HCT116 (cell line): ENCODE results near the gene FLT3. TPM values are rescaled to one million over a fixed set of nuclear protein-coding genes. Genes with fewer than 3 reads are reported as not detected.

Experiments used
- ATAC-seq: fragments of 200-7000 bp; cut with Tn5 transposase; 2 replicates; pipeline ENCODE4 v1.9.1; 2020; ENCODE audit warnings: mild to moderate bottlenecking, moderate library complexity
- BruUV-seq: library from RNA; stranded (reverse); fragments of 400-500 nt; replicated peaks from 2 replicates; lab custom pipeline; 2021; lab: Mats Ljungman, UMichigan
- CTCF ChIA-PET: fragments of 300-600 bp; sonication (Branson Sonifier 250); formaldehyde crosslinking; loops from one replicate; lab custom pipeline; 2021; ENCODE audit warnings: antibody characterized with exemption; lab: Charles Lee
- POLR2A ChIA-PET: fragments of 300-600, 350-600 bp; sonication (Branson Sonifier 250); formaldehyde crosslinking; loops from one replicate; lab custom pipeline; 2021; ENCODE audit warnings: antibody characterized with exemption; lab: Charles Lee
- RAD21 ChIA-PET, 2 experiments: fragments of 300-600 bp; sonication (Branson Sonifier 250); formaldehyde crosslinking; loops; one replicate each; lab custom pipeline; 2023; ENCODE audit warnings: low total read pairs in 2 of 2; ENCODE audit not compliant: uncharacterized antibody in 2 of 2, unreplicated experiment in 2 of 2, low non-redundant PET in 1 of 2; lab: Charles Lee
- DNase-seq: peaks from one replicate; pipeline ENCODE4 v3.0.0-alpha.2; 2010; ENCODE audit warnings: low read depth, low spot score
- H2AFZ ChIP-seq: fragments of 200-600 bp; shearing (Covaris generic), sonication (generic); 2 replicates; pipeline ENCODE4 v1.6.1; 2017; ENCODE audit warnings: low read depth, mixed run types, mixed read lengths, antibody characterized with exemption, low read length; ENCODE audit not compliant: poor library complexity, severe bottlenecking
- H3K27ac ChIP-seq: 2 replicates; pipeline ENCODE4 v1.5.1; 2012; ENCODE audit warnings: low read depth, low read length
- H3K27me3 ChIP-seq: fragments of 200-600 bp; sonication (generic); 2 replicates; pipeline ENCODE4 v1.6.1; 2016; ENCODE audit warnings: mixed run types, low read length, mixed read lengths; ENCODE audit not compliant: insufficient read depth
- H3K36me3 ChIP-seq, 2 experiments: fragments of 200-500 bp in 1 of 2; fragments of 200-600 bp in 1 of 2; sonication (Bioruptor generic) in 1 of 2; sonication (generic) in 1 of 2; 2 replicates each; pipeline versions ENCODE4 v1.5.1 to v1.6.1; 2014 to 2016; ENCODE audit warnings: low read length in 2 of 2, inconsistent platforms in 1 of 2, mixed read lengths in 1 of 2, mixed run types in 1 of 2; ENCODE audit not compliant: insufficient read depth in 2 of 2, control insufficient read depth in 1 of 2
- H3K4me1 ChIP-seq, 2 experiments: fragments of 200-600 bp in 1 of 2; sonication (generic) in 1 of 2; 2 replicates each; pipeline versions ENCODE4 v1.5.1 to v1.6.1; 2012 to 2017; ENCODE audit warnings: low read length in 2 of 2, inconsistent platforms in 1 of 2, mild to moderate bottlenecking in 1 of 2, mixed read lengths in 1 of 2, mixed run types in 1 of 2, moderate library complexity in 1 of 2; ENCODE audit not compliant: insufficient read depth in 2 of 2, control insufficient read depth in 1 of 2
- H3K4me2 ChIP-seq: fragments of 200-600 bp; sonication (generic); 2 replicates; pipeline ENCODE4 v1.6.1; 2017; ENCODE audit warnings: mixed run types, low read length, mixed read lengths
- H3K4me3 ChIP-seq, 2 experiments: fragments of 200-600 bp in 1 of 2; sonication (generic) in 1 of 2; replicated peaks in 1 of 2; 2 replicates each; pipeline ENCODE4 v1.5.1; 2011 to 2016; ENCODE audit warnings: low read length in 2 of 2, control low read depth in 1 of 2, low read depth in 1 of 2, mild to moderate bottlenecking in 1 of 2, mixed read lengths in 1 of 2, mixed run types in 1 of 2
- H3K79me2 ChIP-seq: fragments of 200-600 bp; sonication (generic); 2 replicates; pipeline ENCODE4 v1.6.1; 2017; ENCODE audit warnings: mild to moderate bottlenecking, mixed run types, low read length, moderate library complexity, mixed read lengths; ENCODE audit not compliant: insufficient read depth
- H3K9ac ChIP-seq: fragments of 200-600 bp; sonication (generic); 2 replicates; pipeline ENCODE4 v1.6.1; 2016; ENCODE audit warnings: low read length, mixed read lengths
- H3K9me2 ChIP-seq: fragments of 200-600 bp; sonication (generic), shearing (Covaris generic); 2 replicates; pipeline ENCODE4 v1.6.1; 2017; ENCODE audit warnings: mixed run types, mild to moderate bottlenecking, moderate library complexity; ENCODE audit not compliant: insufficient read depth
- H3K9me3 ChIP-seq, 2 experiments: fragments of 200-500 bp in 1 of 2; fragments of 200-600 bp in 1 of 2; sonication (Bioruptor generic) in 1 of 2; sonication (generic) in 1 of 2; 2 replicates each; pipeline ENCODE4 v1.6.1; 2014 to 2017; ENCODE audit warnings: low read length in 2 of 2, mixed read lengths in 2 of 2, inconsistent platforms in 1 of 2, low read depth in 1 of 2, mild to moderate bottlenecking in 1 of 2, mixed run types in 1 of 2, moderate library complexity in 1 of 2; ENCODE audit not compliant: control insufficient read depth in 1 of 2, insufficient read depth in 1 of 2
- H4K20me1 ChIP-seq: fragments of 200-600 bp; sonication (generic), shearing (Covaris generic); 2 replicates; pipeline ENCODE4 v1.6.1; 2017; ENCODE audit warnings: mixed run types, mild to moderate bottlenecking, moderate library complexity; ENCODE audit not compliant: insufficient read depth
- ATF3 ChIP-seq: IDR thresholded peaks from 2 replicates; pipeline ENCODE4 v1.6.1; 2012
- CBX3 ChIP-seq: IDR thresholded peaks from 2 replicates; pipeline ENCODE4 v1.6.1; 2012; ENCODE audit warnings: low read depth
- EZH2phosphoT487 ChIP-seq: fragments of 200-600 bp; IDR thresholded peaks from 2 replicates; pipeline ENCODE4 v1.6.1; 2018; ENCODE audit warnings: antibody characterized with exemption, borderline replicate concordance
- MAX ChIP-seq: IDR thresholded peaks from 2 replicates; pipeline ENCODE4 v1.6.1; 2012
- RAD21 ChIP-seq: IDR thresholded peaks from 2 replicates; pipeline ENCODE4 v1.6.1; 2012; ENCODE audit warnings: low read depth, mild to moderate bottlenecking
- SIN3A ChIP-seq: IDR thresholded peaks from 2 replicates; pipeline ENCODE4 v1.6.1; 2012; ENCODE audit warnings: low read depth
- SRF ChIP-seq: IDR thresholded peaks from 2 replicates; pipeline ENCODE4 v1.6.1; 2012; ENCODE audit warnings: low read depth
- TCF7L2 ChIP-seq: IDR thresholded peaks from 2 replicates; pipeline ENCODE4 v1.7.0; 2011; ENCODE audit warnings: borderline replicate concordance, inconsistent platforms; ENCODE audit not compliant: insufficient read depth, insufficient read length; ENCODE audit errors: extremely low read depth
- YY1 ChIP-seq: IDR thresholded peaks from 2 replicates; pipeline ENCODE4 v1.6.1; 2011; ENCODE audit warnings: low read length, low read depth, moderate library complexity, mild to moderate bottlenecking; ENCODE audit not compliant: insufficient replicate concordance; ENCODE audit errors: extremely low read depth
- ZBTB33 ChIP-seq: IDR thresholded peaks from 2 replicates; pipeline ENCODE4 v1.6.1; 2011; ENCODE audit warnings: mild to moderate bottlenecking, low read length, moderate library complexity; ENCODE audit not compliant: insufficient replicate concordance; ENCODE audit errors: extremely low read depth
- ZNF274 ChIP-seq: fragments of 200-500 bp; sonication (Bioruptor generic); IDR thresholded peaks from 2 replicates; pipeline ENCODE4 v1.6.1; 2014; ENCODE audit warnings: mild to moderate bottlenecking, low read depth, low read length, inconsistent platforms
- intact Hi-C: fragments of 100-400 bp; cut with micrococcal nuclease; formaldehyde crosslinking; loops from 2 replicates; pipeline ENCODE4 v1.10.0; 2022
- total RNA-seq: library from RNA; stranded (reverse); gene quantifications from one replicate; pipeline ENCODE4 v1.2.1, GENCODE V29; 2021; ENCODE audit not compliant: unreplicated experiment

The FLT3 gene
- total RNA-seq, 1 experiment from 2014 or later, result 0.17 TPM

GRCh38 chr13:27969866-27970229, 130.5 kb downstream of the FLT3 start:
- no peaks in the 10 kb centered on the region for H4K20me1 ChIP-seq
- H3K9me3 ChIP-seq, result no peaks in the 10 kb centered on the region
- peak overlapping the region in 1 of 2 experiments; percentile 84; a peak in 2 of 4 replicates for H3K4me3 ChIP-seq
- RAD21 ChIA-PET, result no interaction called here
- POLR2A ChIA-PET, result interaction anchor here (1.0 to 1.9 kb wide), 2 partner anchors 14 to 16 kb away, joined by 3 to 5 read pairs; no protein-coding TSS in a partner anchor
- no TSS peak for BruUV-seq
- no peaks in the 10 kb centered on the region for H3K9me2 ChIP-seq
- intact Hi-C loops, result loop anchor here (5.0 kb wide), 1 partner anchor 588 kb away; no protein-coding TSS in a partner anchor
- H3K27me3 ChIP-seq, result no peaks in the 10 kb centered on the region
- H2AFZ ChIP-seq, result peak overlapping the region; percentile 43
- peaks cover 6 to 20% of the 10 kb centered on the region in 2 experiments; a peak in 3 of 4 replicates for H3K4me1 ChIP-seq
- H3K27ac ChIP-seq, result peak overlapping the region; percentile 83; the same call in 1 of the 2 replicates
- peaks cover 38% of the 10 kb centered on the region for H3K79me2 ChIP-seq
- DNase-seq, result no peak
- no peaks in the 10 kb centered on the region for H3K36me3 ChIP-seq
- CTCF ChIA-PET, result interaction anchor here (0.6 to 2.9 kb wide), 5 partner anchors 11 to 606 kb away, joined by 3 to 14 read pairs (median 3); no protein-coding TSS in a partner anchor
- ATAC-seq, result no peak
- TF ChIP-seq CBX3 (no peak), SRF (no peak), MAX (no peak)
- TF ChIP-seq, all 23 proteins: peak for 0
- peak overlapping the region; percentile 94 for H3K9ac ChIP-seq
- peak overlapping the region; percentile 97 for H3K4me2 ChIP-seq

GRCh38 chr13:27969082-27969865, 131.1 kb downstream of the FLT3 start, which contains the start of gene CDX2:
TSS of gene CDX2 (minus strand) at chr13:27969315. CDS start at chr13:27969006, 309 bp downstream.
- intact Hi-C loops, result loop anchor here (5.0 kb wide), 1 partner anchor 587 kb away; no protein-coding TSS in a partner anchor
- H3K9me3 ChIP-seq, result no peaks in the 10 kb centered on the region
- no peaks in the 10 kb centered on the region for H3K27me3 ChIP-seq
- peak within 1 kb of the TSS; percentile 81 to 84 for H3K4me3 ChIP-seq
- H2AFZ ChIP-seq, result peak within 1 kb of the TSS; percentile 43
- ATAC-seq, result peak; percentile 84
- peak within 1 kb of the TSS; percentile 83 for H3K27ac ChIP-seq
- no peaks in the 10 kb centered on the region for H3K9me2 ChIP-seq
- POLR2A ChIA-PET, result interaction anchor here (1.0 to 1.9 kb wide), 3 partner anchors 13 to 586 kb away, joined by 3 to 5 read pairs (median 3); no protein-coding TSS in a partner anchor
- peaks cover 40% of the 10 kb centered on the region for H3K79me2 ChIP-seq
- no TSS peak for BruUV-seq
- H3K4me1 ChIP-seq, result peaks cover 6 to 20% of the 10 kb centered on the region in 2 experiments; a peak in 3 of 4 replicates
- H3K36me3 ChIP-seq, result no peaks in the 10 kb centered on the region
- peak within 1 kb of the TSS; percentile 97 for H3K4me2 ChIP-seq
- H3K9ac ChIP-seq, result peak within 1 kb of the TSS; percentile 94
- RAD21 ChIA-PET, result no interaction called here
- DNase-seq, result peak; percentile 55
- no peaks in the 10 kb centered on the region for H4K20me1 ChIP-seq
- CTCF ChIA-PET, result interaction anchor here (0.6 to 2.9 kb wide), 6 partner anchors 11 to 607 kb away, joined by 3 to 14 read pairs (median 4); no protein-coding TSS in a partner anchor
- TF ChIP-seq TCF7L2, result no peak
- TF ChIP-seq ZNF274, result no peak
- no peak for TF ChIP-seq ZBTB33
- TF ChIP-seq MAX, result peak; percentile 25
- no peak for TF ChIP-seq EZH2phosphoT487
- no peak for TF ChIP-seq YY1
- TF ChIP-seq SIN3A, result peak; percentile 73; the same call in 1 of the 2 replicates
- no peak for TF ChIP-seq ATF3
- 0 out of 2 replicates have a peak, but pooled peaks have one; percentile 54 for TF ChIP-seq CBX3
- TF ChIP-seq RAD21, result no peak
